DND-41 (cell line): ENCODE data around the gene BCL2L1.

ENCODE experiments used
- EZH2 ChIP-seq: IDR thresholded peaks from 3 replicates; pipeline ENCODE4 v1.6.1; 2012; ENCODE audit warnings: borderline replicate concordance, low read depth, mild to moderate bottlenecking, moderate library complexity, low read length, inconsistent platforms; ENCODE audit not compliant: severe bottlenecking
- TF ChIP-seq, protein P1 (sequence below): IDR thresholded peaks from 2 replicates; pipeline ENCODE4 v1.5.1; 2012; ENCODE audit warnings: borderline replicate concordance, low read length, moderate library complexity, mild to moderate bottlenecking; ENCODE audit not compliant: poor library complexity, severe bottlenecking; ENCODE audit errors: extremely low read depth

DNA sequence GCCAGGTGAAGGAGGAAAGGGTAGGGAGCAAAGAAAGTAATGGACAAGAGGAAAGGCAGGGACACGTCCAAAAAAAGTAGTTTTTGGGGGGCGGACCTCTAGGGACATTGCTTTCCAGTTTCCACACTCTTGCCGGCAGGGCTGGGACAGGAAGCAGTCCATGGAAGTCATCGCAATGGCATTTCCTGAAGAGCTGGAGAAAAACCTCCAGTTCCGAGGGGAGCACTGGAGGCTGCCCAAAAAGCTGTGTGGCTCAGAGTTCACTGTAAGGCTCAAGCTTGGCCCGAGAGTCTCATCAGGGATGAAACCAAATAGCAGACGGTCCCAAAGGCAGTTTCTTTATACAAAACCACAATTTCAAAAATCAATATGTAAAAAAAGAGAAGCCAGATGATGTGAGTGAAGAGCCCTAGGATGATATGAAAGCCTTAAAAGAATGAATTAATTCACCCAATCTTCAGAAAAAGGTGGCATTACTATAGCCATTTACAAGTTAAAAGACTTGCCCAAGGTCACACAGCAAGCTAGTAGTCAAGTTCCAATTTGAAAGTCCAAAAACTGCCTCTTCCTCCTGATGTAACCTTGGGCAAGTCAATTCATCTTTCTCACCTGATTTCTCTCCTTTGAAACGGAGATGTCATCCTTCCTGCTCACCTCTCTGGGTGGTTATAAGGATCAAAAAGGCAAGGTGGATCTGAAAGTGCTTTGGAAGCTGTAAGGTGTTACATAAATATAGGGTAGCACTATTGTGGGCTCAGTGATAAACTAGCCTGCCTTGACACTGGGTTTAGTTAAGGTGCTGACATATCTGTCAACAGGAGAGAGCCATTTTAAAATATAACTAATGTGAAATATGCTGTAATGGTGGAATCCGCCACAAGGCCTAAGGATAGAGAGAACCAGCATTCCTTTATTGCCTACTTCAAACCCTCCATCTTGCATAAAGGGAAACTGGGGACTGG, 9.1 kb downstream of the BCL2L1 start:
- TF ChIP-seq, protein P1, sequence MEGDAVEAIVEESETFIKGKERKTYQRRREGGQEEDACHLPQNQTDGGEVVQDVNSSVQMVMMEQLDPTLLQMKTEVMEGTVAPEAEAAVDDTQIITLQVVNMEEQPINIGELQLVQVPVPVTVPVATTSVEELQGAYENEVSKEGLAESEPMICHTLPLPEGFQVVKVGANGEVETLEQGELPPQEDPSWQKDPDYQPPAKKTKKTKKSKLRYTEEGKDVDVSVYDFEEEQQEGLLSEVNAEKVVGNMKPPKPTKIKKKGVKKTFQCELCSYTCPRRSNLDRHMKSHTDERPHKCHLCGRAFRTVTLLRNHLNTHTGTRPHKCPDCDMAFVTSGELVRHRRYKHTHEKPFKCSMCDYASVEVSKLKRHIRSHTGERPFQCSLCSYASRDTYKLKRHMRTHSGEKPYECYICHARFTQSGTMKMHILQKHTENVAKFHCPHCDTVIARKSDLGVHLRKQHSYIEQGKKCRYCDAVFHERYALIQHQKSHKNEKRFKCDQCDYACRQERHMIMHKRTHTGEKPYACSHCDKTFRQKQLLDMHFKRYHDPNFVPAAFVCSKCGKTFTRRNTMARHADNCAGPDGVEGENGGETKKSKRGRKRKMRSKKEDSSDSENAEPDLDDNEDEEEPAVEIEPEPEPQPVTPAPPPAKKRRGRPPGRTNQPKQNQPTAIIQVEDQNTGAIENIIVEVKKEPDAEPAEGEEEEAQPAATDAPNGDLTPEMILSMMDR, result no peak
- no peak for TF ChIP-seq EZH2
